ENCODE results near the gene MUS81.
"Not testable (repeated sequence)": the region's sequence is repeated elsewhere in the genome, so short reads cannot be mapped to it uniquely, and the experiment has no call there.

Gene MUS81

GRCh38 chr11:65891219-65892136 is 31.2 kb downstream of the MUS81 start:
- no peak for DNase-seq (ENCODE audit: low read depth in 2 of 2)

- DNase-seq (ENCODE audit: low read depth in 2 of 2) = not testable (repeated sequence)
These were observed 31.9 kb downstream of the MUS81 start for GRCh38 chr11:65892137-65892540.

- no peak for DNase-seq (ENCODE audit: low read depth in 2 of 2)
These were observed 32.6 kb downstream of the MUS81 start for GRCh38 chr11:65892661-65893317.

- DNase-seq (ENCODE audit: low read depth in 2 of 2) = no peak
These were observed 33.9 kb downstream of the MUS81 start for GRCh38 chr11:65894034-65894591.

- DNase-seq (ENCODE audit: low read depth in 2 of 2) = no peak
These were observed 35.3 kb downstream of the MUS81 start for GRCh38 chr11:65895482-65895981.

- DNase-seq (ENCODE audit: low read depth in 2 of 2) = no peak
These were observed 36.1 kb downstream of the MUS81 start for GRCh38 chr11:65896034-65896999.

- DNase-seq (ENCODE audit: low read depth in 2 of 2) = no peak
These were observed 36.8 kb downstream of the MUS81 start for GRCh38 chr11:65897020-65897471.

- DNase-seq (ENCODE audit: low read depth in 2 of 2) = no peak
These were observed 38.6 kb downstream of the MUS81 start for GRCh38 chr11:65898656-65899355.

GRCh38 chr11:65899356-65900124 is 39.3 kb downstream of the MUS81 start:
- DNase-seq (ENCODE audit: low read depth in 2 of 2) = peak; percentile 71 to 77

- peak; percentile 91 to 95 for DNase-seq (ENCODE audit: low read depth in 2 of 2)
These were observed 40.1 kb downstream of the MUS81 start, which contains the start of gene FOSL1 for GRCh38 chr11:65900125-65900898. Gene FOSL1 (minus strand): TSS chr11:65900388. CDS start chr11:65900339, 49 bp downstream.

- DNase-seq (ENCODE audit: low read depth in 2 of 2) = no peak
These were observed 40.6 kb downstream of the MUS81 start for GRCh38 chr11:65900899-65901180.

GRCh38 chr11:65903068-65903481 is 42.8 kb downstream of the MUS81 start:
- no peak for DNase-seq (ENCODE audit: low read depth in 2 of 2)

- no peak for DNase-seq (ENCODE audit: low read depth in 2 of 2)
These were observed 43.5 kb downstream of the MUS81 start for GRCh38 chr11:65903715-65904114.

- no peak for DNase-seq (ENCODE audit: low read depth in 2 of 2)
These were observed 46.4 kb downstream of the MUS81 start for GRCh38 chr11:65906602-65907001.

GRCh38 chr11:65907878-65908277 is 47.6 kb downstream of the MUS81 start:
- DNase-seq (ENCODE audit: low read depth in 2 of 2) = no peak

GRCh38 chr11:65911682-65912568 is 51.7 kb downstream of the MUS81 start:
- no peak for DNase-seq (ENCODE audit: low read depth in 2 of 2)

GRCh38 chr11:65912845-65913244 is 52.6 kb downstream of the MUS81 start:
- DNase-seq (ENCODE audit: low read depth in 2 of 2) = no peak
